Measurements from ENCODE around the gene KCNQ1.

DNA sequence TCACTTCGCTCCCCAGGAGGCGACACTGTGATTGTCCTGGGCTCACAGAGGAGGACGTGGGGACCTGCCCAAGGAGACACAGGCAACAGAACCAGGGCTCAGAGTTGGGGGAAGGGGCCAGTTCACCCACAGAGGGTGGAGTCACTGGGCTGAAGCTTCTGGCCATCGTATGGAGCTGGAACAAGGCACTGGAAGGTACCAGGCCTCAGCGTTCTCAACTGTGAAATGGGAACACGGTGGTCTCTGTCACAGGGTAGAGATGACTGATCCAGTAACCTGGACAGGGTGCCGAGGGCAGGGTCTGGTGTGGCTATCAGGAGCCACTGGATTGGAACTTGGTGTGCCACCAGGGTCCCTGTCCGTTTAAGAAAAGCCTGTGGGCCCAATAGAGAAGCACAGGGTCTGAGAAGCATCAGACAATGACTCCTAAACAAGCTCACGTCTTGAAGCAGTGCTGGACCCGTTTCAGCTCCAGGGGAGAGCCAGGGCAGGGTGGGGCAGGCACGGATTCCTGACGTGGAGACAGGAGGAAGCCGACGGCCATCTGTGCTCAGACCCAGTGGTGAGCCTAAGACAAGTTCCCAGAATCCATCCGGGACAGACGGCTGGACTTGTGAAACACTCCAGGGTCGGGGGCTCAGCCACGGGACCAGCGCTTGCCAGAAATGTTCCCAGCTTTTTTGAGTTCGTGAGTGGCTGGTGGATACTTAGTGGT, 280.0 kb downstream of the KCNQ1 start:
- TF ChIP-seq GATA2 (IDR thresholded peaks at IDR 0.05; ENCODE audit: low read depth, low read length) (no peak), GATA3 (IDR thresholded peaks at IDR 0.05; ENCODE audit: low read depth, low read length) (no peak)
